GM18505 (cell line): ENCODE measurements around the gene HS6ST3.

Source experiments
- ATAC-seq: cut with Tn5 transposase; IDR thresholded peaks from one replicate; pipeline ENCODE4 v1.9.1; 2021; ENCODE audit not compliant: unreplicated experiment
- POLR2A ChIP-seq: IDR thresholded peaks from 4 replicates; pipeline ENCODE4 v1.6.1; 2011; ENCODE audit warnings: borderline replicate concordance; ENCODE audit not compliant: insufficient read depth, insufficient read length; ENCODE audit errors: extremely low read depth

The HS6ST3 gene

GRCh38 chr13:96836733-96837132 lies 746.8 kb downstream of the HS6ST3 start:
- TF ChIP-seq POLR2A, result no peak
- ATAC-seq, result no peak

DNA sequence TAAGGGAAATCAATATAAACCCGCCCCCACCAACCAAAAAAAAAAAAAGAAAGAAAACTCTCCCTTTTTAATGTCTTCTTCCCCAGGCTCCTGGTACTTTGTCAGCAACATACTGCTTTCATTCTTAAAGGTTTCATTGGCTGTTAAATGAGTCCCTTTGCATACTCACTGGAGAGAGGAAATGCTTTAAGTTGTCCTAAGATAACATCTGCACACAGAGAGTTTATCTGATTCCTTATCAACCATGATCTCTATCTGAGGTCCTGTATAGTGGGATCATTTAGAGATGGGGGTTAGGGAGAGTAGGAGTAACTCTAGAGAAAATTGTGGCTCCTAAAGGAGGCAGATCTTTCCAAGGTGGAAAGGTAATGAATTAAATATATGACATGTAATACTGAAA lies 747.9 kb downstream of the HS6ST3 start:
- ATAC-seq, result no peak
- no peak for TF ChIP-seq POLR2A

DNA sequence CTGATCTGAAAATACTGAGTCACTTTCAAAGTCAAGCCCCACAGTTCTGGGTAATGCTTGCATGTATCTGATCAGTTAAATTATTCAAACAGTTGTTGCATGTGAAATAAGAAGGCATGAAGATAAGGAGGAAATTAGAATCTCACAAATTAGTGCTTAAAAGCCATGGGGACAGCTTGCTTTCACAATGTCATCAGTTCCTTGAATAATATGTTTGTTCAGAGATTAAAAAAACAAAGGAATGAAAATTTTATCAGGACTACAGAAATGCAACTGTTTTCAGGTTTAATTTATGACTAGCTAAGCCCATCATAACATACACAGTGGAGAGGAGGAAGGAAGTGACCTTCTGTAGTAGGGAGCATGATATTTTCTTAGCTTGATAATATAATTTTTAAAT lies 754.3 kb downstream of the HS6ST3 start:
- ATAC-seq, result no peak
- TF ChIP-seq POLR2A, result no peak

DNA sequence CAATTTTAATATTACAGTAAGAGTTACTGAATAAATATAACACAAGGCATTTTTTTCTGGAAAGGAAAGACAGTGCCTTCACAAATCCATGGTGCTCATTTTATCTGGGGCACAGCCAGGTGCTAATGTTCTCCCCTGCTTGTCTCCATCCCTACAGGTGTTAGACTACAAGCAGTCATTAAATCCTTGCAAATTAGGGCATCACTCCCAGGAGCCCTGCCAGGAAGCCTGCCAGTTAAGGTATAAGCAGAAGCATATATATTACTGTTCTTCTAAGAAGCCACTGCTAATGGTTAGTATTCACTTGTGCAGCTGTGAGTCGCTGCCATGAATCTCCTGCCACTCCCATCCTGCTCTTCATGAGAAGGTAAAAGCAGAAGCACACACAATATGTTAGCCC lies 754.7 kb downstream of the HS6ST3 start:
- ATAC-seq, result no peak

DNA sequence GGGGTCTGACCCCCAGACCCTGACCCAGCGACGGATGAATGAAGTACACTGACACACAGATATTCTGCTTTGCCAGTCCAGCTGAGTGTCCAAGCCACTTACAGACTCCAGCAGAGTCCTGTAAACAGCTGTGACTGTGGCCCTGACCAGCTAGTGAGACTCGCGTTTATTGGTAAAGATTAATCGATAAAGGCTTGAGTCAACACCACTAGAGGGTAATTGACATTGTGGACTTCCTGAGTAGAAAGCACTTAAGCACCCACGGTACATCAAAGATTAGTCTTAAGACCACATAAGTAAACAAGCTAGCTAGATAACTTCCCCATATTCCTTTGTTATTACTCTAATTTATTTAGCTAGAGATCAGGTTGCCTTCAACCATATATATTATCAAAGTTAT lies 758.4 kb downstream of the HS6ST3 start:
- no peak for TF ChIP-seq POLR2A
- no peak for ATAC-seq

More for the DNA sequence above, 754.7 kb downstream of the HS6ST3 start:
- TF ChIP-seq POLR2A, result no peak

GRCh38 chr13:96849091-96849490 lies 759.2 kb downstream of the HS6ST3 start:
- no peak for ATAC-seq

DNA sequence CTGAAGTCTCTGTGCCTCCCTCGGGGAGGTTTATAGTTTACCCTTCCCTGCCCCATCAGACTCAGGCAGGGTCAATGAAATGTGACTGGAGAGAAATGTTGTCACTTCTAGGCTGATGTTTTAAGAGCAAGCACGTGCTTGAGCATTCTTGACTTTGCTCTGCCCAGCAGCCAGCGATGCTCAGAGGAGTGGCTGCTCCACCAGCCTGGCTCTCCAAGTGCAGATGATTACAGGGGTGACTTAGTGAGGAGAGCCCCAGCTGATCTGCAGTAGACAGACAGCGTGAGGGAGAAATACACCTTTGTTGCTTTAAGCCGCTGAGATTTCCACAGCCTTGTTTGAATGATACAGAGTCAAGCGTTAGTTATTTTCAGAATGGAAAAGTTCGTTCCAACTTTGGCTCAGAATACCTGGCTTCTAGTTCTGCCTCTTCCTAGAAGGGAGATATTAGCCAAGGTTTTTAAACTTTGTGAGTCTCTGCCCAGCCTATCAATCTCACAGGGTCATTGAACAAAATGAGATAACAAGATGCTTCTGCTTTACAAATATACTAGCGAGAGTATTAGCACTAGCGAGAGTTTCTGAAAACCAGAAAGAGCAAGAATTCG lies 760.7 kb downstream of the HS6ST3 start:
- ATAC-seq, result no peak
- TF ChIP-seq POLR2A, result no peak

More at GRCh38 chr13:96849091-96849490, 759.2 kb downstream of the HS6ST3 start:
- no peak for TF ChIP-seq POLR2A

DNA sequence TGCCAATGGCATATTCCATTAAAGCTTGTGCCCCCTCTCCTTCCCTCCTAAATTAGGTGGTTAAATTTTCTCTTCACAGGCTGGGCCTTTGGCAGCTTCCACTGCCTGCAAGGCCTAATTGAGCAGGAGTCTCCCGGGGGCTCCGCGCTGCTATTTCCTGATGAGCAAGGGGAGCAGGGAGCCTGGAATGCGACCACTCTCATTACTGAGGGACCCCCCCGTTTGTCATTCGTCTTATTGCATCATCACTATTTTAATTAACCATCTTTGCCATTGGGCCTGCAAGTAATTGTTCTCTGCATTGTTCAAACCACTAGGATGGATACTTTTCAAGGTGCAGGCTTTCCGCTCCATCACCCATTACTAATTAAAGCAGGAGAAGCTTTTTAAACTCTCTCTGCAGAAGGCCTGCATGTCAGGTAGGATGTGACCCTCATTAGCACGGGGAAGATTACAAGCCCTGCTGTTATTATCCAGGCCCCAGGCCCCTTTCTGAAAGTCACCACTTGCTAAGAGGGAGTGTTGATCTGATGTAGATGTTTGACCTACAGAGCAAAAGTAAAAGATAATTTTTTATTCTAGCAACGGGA lies 762.0 kb downstream of the HS6ST3 start:
- ATAC-seq, result no peak

DNA sequence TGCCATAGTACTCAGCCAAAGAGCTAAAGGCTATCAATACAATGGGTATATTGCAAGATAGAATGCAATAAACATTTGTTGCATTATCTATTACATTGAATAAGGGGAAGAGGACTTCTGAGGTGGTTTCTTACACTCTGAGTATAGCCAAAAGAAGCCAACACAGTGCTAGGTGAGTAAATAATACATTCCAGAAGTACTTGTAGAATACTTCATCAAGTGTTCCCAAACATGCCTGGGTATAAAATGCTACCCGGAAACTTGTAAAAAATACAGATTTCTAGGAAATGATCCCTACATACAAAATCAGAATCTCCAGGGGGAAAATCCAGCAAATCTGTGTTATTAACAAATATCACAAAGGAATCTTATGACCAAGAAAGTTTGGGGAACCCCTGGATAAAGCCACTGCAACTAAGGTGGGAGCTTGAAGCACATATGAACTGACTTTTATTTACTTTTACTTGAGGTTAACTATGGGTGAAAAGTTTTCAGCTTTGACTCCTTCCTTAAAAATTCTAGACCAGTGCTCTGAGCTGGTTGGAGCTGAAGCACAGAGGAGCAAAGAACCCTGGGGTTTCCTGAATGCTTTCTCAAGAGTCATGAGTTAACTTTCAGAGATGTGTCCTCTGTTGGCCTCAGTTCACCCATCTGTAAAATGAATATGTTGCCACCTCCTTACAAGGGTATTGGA lies 768.4 kb downstream of the HS6ST3 start:
- no peak for ATAC-seq
- no peak for TF ChIP-seq POLR2A

More for the DNA sequence above, 762.0 kb downstream of the HS6ST3 start:
- no peak for TF ChIP-seq POLR2A

DNA sequence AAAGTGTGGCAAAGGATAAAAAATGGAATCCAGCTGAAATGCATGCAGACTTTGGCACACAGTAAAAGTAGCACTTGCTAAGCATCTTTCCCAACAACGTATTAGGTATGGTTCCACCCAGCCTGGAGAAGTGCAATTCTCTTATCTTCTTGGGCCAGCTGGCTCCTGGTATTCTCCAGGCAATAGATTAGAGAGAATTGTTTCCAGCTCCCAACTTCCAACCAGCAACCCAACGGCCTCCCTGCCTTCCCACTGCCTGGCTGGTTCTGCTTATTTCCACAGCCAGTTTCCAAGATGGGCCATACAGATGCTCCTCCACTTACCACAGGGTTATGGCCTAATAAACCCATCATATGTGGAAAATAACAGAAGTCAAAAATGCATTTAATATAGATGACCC lies 771.0 kb downstream of the HS6ST3 start:
- no peak for ATAC-seq

DNA sequence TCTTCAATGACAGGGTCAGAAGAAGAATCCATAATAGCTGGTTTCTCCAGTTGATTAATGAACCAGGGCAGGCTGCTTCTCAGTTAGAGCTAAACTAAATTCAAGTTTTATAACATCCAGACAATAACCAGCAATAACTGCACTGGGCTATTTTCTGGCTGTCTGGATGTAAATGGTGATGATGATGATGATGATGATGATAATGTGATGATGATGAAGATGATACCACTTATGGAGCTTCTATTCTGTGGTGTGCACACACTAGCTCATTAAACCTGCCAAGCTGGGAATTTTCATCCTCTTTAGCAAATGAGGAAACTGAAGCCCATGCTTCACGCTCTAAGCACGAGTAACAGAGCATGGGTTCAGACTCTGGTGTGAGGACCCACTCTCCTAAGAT lies 772.2 kb downstream of the HS6ST3 start:
- ATAC-seq, result no peak
- no peak for TF ChIP-seq POLR2A

More for the DNA sequence above, 771.0 kb downstream of the HS6ST3 start:
- no peak for TF ChIP-seq POLR2A

- ATAC-seq, result no peak
- no peak for TF ChIP-seq POLR2A
These were observed 773.1 kb downstream of the HS6ST3 start for GRCh38 chr13:96862999-96863398.

- ATAC-seq, result no peak
- no peak for TF ChIP-seq POLR2A
These were observed 781.6 kb downstream of the HS6ST3 start for GRCh38 chr13:96871469-96871868.

GRCh38 chr13:96880419-96880818 lies 790.5 kb downstream of the HS6ST3 start:
- no peak for ATAC-seq

More at GRCh38 chr13:96880419-96880818, 790.5 kb downstream of the HS6ST3 start:
- TF ChIP-seq POLR2A, result no peak
